HG03095 (cell line): ENCODE data around the gene ZCCHC2.

Source experiments
- ATAC-seq: cut with Tn5 transposase; IDR thresholded peaks from one replicate; pipeline ENCODE4 v1.9.1; 2021; ENCODE audit warnings: moderate library complexity; ENCODE audit not compliant: unreplicated experiment

ZCCHC2 gene

DNA sequence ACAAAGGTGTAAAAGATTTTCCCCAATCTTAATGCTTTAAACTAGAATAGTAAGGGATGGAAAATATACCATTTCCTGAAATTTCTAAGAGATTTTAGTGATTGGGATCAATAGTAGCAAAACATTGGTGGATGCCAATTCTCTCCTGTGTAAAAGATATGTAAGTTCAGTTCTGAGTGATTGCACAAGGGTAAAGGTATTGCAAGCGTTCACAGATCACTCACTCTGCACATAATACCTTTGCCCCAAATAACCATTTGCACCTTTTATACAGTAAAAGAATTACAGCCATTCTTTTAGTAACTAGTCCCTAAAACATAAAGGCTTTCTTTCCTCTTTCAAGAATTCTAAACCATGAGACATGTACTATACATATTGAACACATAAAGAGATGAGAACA lies 13.0 kb upstream of the ZCCHC2 start:
- ATAC-seq, result no peak

DNA sequence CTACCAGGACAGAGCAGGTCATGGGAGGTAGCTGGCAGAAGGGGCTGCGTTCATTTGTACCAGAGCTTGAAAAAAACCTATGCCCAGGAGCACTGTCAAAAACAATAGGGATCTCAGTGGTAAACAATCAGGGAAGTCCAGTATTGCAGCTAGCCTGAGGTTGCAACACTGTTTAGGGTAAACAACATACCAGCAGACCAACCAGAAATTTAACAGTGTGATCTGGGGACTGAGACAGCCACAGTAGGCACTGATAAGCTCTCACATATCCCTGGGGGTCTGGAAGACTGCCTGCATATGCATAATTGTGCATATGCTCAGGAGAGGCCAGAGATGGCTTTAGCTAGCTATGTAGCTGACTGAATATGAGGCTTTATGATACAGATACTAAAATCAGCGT lies 12.0 kb upstream of the ZCCHC2 start:
- no peak for ATAC-seq

DNA sequence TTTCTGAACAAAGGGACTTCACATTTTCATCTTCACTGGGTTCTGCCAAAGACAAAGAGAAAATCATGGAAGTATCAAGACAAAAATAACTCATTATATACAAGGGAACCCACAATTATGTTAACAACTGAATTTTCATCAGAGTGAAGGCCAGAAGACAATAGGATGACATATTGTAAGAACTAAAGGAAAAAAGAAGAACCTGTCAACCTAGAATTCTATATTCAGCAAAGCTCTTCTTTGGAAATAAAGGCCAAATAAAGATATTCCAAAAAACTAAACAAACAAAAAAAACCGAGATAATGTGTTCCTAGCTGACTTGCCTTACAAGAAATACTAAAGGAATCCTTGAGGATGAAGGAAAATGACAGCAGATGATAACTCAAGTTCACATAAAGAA lies 10.3 kb upstream of the ZCCHC2 start:
- ATAC-seq, result no peak

DNA sequence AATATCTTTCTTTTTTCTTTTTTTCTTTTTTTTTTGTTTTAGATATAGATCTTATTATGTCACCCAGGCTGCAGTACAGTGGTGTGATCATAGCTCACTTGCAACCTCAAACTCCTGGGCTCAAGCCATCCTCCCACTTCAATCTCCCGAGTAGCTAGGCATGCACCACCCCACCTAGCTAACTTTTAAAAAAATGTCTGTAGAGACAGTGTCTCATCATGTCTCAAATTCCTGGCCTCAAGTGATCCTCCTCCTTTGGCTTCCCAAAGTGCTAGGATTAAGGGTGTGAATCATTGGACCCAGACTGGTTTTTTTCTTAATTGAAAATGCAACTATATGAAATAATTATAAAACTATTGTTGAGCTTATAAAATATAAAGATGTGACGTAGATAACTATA lies 9.8 kb upstream of the ZCCHC2 start:
- no peak for ATAC-seq

DNA sequence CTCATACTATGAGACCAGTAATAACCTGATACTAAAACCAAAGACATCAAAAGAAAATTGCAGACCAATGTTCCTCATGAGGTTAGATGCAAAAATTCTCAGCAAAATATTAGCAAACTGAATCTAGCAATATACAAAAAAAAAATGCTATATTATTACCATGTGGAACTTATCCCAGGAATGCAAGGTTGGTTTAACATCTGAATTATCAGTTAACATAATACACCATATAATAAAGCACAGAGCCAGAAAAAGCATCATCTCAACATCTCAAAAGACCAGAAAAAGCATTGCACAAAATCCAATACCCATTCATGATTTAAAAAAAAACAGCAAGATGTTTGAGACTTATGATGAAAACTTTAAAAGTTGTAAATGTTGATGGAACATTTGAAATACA lies 8.3 kb upstream of the ZCCHC2 start:
- no peak for ATAC-seq

DNA sequence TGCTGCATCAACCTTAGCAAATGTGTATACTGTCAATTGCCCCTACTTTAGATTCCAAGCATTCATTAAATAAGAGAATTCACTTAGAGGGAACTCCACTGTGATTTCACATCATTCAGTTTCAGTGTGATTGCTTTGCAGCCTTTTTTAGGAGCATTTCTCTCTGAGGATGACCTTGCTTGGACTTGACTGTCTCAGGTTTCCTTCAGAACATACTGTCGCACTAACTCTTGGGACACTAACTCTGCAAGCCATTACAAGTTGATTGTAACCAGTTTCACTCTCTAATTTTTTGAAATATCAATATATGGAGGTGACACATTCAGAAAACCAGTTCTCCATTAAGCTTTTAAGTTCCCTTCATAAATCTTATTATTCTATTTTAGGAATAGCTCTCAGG lies 6.6 kb upstream of the ZCCHC2 start:
- ATAC-seq, result no peak

DNA sequence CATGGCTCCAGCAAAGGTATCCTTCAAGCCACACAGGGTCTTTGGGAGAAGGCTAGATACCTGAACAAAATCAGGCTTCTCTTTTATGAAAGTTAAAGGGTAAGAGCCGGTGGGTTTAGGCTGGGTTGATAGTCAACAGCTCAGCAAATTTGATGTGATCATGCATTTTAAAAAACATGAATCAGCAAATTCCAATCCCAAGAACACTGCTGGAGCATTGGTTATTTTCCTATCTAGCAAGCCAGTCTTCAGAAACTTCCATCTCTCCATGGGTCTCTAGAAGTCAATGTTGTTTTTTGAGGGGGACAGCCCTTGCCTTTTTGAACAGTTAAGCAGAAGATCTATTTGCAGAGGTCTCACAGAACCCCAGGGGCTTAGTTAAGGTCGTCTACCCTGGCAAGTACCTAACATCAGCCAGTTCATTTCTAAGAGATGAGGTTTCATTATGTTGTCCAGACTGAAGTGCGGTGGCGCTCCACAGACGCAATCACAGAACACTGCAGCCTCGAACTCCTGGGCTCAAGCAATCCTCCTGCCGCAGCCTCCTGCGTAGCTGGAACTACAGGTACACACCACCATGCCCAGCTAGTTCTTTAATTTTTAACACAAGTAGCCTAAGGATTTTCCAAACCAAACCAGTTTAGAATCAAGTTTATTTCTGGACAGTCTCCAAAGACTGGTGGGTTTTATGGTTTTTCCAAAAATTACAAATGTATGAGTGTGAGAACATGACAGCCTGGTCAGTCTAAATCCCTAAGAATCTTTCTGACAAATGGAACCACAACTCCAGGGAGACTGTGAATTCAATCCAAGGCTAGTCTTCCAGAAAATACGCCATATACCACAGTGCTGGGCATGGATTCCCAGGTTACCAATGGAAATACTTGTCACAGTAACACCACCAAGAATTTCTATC lies 4.1 kb upstream of the ZCCHC2 start:
- ATAC-seq, result no peak

DNA sequence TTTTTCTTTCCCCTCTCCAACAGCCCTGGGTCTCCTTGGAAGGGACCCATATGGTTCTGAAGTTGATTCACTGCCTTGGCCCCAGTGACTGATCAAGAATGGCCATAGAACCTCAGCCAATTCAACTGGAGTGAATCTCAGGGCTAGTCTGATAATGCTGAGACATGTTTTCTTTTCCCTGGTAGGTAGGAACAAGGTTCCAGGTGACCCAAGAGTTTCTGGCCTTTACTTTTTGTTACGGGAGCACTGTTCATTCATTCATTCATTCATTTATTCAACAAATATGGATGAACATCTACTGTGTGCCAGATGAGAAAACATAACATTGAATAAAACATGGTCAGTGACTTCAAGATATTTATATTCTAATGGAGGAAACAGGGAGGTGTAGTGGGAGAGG lies 3.1 kb upstream of the ZCCHC2 start:
- ATAC-seq, result no peak

DNA sequence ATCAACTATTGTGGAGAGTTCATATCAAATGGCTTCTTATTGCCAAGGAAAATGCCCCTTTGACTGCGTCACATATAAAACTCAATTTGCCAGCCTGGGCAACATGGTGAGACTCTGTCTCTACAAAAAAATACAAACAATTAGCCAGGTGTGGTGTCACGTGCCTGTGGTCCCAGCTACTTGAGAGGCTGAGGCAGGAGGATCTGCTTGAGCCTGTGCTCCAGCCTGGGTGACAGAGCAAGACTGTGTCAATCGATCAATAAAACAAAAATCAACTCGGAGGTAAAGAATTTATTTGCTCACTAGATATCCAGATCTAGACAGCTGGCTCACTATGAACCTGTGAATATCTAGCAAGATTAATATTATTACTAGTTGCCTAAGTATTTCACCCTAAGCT lies 1.7 kb upstream of the ZCCHC2 start:
- ATAC-seq, result no peak

DNA sequence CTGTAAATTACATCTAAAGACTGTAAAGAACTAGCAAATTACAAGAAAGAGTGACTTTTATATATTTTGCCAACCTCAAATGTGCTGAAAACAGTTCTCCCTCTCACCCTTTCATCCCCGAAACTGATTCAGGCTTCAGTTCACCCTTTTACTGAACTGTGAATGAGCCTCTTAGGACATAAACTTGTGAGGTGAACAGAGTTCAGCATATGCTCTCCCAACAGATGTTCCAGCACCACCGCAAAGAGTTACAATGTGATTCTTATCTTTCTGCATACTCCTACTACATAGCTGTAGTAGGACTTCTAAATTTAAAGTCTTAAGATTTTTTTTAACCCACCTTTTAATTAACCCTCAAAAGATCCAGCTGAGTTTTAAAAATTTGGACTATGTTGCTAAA lies 1.2 kb upstream of the ZCCHC2 start:
- ATAC-seq, result no peak

DNA sequence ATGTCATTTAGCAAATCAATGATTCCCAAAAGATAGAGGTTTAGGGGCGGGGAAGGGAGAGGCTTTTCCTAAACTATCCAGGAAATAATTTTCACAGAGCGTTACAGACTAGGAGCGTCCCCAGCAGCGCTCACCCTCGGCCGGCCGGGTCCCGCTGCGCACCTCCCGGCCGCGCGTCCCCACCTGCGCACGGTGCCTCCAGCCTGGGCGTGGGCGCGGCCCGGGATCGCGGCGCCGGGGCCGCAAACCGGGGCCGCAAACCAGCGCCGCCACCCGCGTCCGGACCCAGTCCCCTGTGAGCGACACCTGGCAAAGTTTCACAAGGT lies 684 bp upstream of the ZCCHC2 start:
- peak; percentile 5 for ATAC-seq

DNA sequence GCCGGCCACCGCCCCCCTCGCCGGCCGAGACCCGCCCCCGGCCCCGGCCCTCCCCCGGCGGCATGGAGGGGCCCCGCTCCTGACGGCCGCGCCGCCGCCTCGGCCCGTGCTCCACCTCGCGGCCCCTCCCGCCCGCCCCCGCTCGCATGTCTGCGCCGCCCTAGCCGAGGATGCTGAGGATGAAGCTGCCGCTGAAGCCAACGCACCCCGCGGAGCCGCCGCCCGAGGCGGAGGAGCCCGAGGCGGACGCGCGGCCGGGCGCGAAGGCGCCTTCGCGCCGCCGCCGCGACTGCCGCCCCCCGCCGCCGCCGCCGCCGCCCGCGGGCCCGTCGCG lies 397 bp downstream of the ZCCHC2 start:
- no peak for ATAC-seq

DNA sequence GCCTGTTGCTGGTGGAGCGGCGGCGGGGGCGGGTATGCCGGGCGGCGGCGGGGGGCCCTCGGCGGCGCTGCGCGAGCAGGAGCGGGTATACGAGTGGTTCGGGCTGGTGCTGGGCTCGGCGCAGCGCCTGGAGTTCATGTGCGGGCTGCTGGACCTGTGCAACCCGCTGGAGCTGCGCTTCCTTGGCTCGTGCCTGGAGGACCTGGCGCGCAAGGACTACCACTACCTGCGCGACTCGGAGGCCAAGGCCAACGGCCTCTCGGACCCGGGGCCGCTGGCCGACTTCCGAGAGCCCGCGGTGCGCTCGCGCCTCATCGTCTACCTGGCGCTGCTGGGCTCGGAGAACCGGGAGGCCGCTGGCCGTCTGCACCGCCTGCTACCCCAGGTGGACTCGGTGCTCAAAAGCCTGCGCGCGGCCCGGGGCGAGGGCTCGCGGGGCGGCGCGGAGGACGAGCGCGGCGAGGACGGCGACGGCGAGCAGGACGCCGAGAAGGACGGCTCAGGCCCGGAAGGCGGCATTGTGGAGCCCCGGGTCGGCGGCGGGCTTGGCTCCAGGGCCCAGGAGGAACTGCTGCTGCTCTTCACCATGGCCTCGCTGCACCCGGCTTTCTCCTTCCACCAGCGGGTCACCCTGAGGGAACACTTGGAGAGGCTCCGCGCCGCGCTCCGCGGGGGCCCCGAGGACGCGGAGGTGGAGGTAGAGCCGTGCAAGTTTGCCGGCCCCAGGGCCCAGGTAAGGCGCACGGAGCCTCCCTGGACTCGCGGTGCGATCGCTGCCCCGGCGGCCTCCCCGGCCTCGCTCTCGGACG lies 1.0 kb downstream of the ZCCHC2 start:
- no peak for ATAC-seq

DNA sequence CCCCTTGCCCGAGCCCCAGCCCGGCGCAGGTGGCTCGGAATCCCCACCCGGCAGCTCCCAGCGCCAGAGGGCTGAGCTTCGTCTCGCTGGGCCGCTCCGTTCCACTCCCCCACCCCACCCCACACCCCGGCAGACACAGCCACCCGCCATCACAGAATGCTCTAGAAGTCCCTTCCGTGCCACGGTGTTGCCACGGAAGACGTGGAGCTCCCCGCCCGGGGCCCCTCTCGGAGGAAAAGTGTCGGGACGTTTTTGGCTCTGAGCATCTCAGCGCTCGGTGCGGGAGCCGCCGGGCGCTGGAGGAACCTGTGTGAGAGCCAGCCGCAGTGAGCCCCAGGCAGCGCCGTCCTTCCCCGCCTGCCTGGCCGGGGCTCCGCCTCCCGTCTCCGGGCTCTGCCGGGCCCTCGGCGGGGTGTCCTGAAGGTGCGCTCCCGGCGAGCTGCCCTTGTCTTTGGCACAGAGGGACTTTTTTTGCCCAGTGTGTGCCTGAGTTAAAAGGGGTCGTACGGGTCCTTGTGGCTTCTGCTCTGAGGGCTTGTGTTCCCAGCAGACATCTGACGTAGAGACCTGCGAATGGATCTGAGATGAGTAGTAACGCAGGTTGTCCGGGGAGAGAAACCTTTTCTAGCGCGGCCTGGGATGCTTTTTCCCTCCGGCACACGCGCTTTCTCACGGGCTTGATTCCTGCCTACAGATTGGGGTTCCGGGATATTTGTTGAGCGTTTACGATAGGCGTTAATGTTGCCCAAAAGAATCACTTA lies 1.8 kb downstream of the ZCCHC2 start:
- no peak for ATAC-seq

DNA sequence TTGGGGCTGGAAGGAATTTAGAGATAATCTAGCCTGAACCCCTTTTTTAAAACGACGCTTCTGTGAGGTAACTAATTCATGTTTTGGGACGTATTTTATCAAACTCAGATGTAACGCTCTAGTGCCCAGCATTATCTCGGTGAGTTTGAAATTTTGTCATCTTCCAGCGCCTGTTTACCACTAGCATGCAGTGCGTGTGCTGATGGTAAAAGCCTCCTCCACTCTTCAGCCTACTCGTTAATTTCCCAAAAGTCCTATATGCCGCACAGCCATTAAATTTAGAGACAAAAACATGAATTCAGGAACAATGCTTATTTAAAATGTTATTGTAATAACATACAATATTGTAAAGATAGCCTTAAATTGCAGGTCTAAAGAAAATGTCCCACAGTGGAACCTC lies 2.8 kb downstream of the ZCCHC2 start:
- ATAC-seq, result no peak

DNA sequence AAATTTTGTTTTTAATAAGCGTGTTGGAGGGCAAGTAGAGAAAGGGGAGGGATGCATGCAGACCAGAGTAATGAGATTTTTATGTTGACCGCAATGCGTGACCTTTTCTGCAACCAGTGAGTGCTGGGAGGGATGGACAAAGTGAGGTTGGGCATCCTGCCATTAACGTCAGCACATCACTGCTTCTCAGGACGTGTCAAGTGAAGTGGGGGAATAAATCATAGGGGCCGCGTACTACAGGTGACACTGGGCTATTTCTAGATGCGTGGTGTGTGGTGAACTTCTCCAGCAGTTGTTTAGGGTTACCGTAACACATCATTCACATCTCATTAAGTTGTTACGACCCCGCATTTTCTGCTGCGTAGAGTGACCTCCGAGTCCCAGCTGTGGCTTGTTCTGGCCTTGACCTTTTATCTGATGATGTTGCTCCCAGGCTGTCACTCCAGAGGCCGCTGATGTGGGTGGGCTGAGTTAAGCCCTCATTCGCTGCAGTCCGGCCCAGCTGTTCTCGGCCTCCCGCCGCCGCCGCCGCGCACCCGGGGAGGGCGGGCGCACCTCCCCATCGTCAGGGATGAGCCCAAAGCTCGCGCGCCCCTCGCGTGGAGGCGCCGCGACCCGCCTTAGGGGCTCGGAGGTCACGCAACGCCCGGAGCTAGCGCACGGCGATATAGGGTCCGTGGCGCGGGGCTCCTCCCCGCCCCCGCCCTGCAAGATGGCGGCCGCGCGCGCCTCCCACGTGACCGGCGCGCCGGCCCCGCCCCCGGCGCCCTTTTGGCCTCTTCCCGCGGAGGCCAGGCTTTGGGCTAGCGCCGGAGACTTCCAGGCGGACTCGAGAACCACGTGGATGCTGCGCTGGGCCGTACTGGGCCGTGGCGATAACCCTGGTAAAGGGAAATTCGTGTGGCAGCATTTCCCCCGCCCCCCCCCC lies 3.5 kb downstream of the ZCCHC2 start:
- ATAC-seq, result no peak

DNA sequence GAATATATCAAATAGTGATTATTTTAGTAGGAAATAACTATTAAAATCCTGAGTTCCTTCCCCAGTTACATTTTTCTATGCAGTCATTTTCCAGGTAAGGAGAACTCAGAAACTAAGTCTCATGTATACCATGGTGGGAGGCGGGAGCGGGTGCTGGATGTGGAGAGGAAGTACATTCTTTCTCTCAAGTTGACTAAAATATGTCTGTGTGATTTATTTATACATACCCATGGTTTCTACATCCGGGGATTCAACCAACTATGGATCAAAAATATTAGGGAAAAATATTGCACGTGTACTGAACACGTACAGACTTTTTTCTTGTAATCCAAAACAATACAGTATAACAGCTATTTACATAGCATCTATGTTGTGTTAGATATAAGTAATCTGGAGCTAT lies 6.8 kb downstream of the ZCCHC2 start:
- ATAC-seq, result no peak

DNA sequence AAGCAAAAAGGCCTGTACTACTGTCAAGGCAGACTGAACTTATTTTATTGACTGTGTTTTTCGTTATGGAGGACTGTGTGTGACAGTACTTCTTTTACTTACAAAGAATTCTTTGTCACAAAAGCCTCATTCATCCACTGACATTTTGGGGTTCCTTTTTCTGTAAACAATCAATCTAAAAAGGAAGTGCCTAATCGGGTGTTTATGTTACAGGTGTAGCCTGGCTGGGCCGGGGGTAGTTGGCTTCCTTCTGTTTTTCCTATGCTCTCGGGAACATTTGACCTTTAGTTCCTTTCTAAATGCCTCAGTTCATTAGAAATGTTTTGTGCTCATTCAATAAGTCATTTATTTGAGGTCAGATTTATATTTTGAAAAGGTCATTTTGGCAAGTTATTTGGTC lies 8.3 kb downstream of the ZCCHC2 start:
- no peak for ATAC-seq

DNA sequence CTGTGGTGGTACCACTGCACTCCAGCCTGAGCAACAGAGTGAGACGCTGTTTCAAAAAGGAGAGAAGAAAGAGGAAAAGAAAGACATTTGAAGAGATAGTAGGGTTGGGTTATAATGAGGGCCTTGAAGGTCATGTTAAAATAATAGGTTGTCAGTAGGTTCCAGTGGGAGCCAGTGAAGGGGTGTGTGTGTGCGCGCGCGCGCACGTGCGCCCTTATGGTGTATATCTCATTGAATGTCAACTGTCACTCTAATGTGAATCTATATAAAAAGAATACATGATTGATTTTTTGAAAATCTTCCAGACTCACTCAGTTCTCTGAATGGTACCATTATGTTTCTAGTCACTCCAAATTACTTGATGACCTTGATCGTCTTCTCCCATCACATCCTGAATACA lies 9.1 kb downstream of the ZCCHC2 start:
- no peak for ATAC-seq

DNA sequence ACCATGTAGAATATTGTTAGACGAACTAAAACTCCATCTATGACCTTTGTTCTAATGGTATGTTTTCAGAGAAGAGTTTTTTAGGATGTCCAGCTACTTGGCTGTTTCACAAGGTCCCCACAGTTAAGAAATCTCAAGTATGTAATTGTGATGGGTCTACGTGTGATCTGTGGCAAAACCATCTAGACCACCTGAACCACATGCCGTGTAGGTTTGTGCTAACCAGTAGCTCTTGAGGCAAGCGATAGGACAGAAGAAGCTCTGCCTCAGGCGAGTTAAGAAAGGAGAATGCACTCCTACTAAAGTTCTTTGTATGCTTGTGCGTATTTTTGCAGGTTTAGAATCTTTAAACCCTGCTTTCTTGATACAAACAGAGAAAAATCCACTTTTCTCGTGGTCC lies 13.2 kb downstream of the ZCCHC2 start:
- ATAC-seq, result no peak
